Ramos (cell line): ENCODE data around the gene IRF4.

Experiments
- in situ Hi-C: fragments of 300-500 bp; cut with MboI; formaldehyde crosslinking; loops from one replicate; pipeline ENCODE4 v1.14.3; 2022; ENCODE audit warnings: low sequenced_read_pairs; ENCODE audit not compliant: unreplicated experiment

IRF4 gene

DNA sequence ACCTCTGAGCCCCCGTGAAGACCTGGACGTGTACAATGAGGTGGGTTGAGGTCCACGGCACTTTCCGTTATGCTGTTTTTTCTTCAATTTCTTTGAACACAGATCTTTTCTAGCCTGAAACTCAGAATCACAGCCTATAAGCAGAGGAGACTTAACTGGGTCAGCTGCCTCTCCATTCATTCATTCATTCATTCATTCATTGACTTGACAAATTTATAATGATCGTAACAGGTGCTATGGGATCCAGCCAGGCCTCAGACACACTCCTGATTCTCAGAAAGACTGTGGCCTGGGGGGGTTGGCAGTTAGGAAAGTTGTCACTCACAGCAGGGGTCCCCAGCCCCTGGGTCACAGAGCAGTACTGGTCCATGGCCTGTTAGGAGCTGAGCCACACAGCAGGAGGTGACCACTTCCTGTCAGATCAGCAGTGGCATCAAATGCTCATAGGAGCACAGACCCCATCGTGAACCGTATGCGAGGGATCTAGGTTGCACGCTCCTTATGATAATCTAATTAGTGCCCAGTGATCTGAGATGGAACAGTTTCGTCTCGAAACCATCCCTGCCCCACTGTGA is 38.6 kb upstream of the IRF4 start:
- in situ Hi-C loops: no loop called here

GRCh38 chr6:353642-354614 is 37.6 kb upstream of the IRF4 start:
- in situ Hi-C loops: no loop called here

DNA sequence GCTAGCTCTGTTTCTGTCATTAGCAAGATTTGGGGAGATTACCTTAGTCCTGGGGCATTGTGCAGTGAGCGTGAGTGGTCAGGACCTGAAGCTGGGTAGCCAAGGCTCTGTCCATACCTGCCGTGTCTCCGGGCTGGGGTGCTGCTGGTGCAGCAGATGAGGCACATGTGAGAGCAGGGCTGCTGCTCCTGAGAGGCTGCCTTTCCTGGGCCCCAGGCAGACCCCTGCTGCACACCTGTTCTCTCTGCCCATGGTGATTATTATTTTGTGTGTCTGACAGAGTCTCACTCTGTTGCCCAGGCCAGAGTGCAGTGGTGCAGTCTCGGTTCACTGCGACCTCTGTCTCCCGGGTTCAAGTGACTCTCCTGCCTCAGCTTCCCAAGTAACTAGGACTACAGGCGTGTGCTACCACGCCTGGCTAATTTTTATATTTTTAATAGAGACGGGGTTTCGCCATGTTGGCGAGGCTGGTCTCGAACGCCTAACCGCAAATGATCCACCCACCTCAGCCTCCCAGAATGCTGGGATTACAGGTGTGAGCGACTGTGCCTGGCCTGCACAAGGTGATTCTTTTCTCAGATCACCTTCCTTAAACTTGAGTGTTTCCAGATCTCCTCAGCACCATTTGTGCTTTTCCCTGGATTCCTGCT is 36.8 kb upstream of the IRF4 start:
- in situ Hi-C loops: no loop called here

DNA sequence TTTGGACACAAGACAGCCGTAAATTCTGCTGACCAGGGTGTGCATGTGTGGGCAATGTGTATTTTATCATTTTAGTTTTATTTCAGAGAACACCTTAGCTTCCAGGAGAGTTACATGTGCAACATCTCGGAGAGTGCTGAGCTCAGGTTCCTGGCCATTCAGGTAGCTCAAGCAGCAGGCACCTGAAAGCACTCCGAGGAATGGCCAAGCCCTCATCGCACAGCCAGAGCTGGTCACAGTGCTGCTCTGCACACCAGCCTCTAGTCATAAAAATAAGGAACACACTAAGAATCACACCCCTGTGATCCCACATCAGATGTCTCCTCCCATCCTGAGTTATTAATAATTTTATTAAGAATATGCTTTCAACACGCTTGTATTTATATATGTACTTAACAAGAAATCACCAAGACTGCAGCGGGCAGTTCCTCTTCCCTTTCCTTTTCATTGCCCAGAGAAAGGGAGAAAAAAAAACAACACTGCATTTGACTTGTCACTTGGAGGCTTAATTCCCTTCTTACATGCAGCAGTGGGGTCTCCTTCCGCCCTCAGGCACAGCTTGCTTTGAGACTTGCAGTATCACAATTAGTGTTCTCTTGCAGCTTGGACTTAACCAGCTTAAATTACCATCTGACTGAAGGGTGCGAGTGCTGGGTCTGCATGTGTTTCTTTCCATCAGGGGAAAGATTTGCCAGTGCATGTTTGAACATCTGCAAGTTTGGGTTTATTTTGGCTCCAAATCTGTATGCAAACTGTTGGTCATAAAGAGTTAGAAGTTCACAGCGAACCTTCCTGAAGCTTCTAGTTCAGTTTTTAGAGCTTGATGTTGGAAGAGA is 36.0 kb upstream of the IRF4 start:
- in situ Hi-C loops: no loop called here

DNA sequence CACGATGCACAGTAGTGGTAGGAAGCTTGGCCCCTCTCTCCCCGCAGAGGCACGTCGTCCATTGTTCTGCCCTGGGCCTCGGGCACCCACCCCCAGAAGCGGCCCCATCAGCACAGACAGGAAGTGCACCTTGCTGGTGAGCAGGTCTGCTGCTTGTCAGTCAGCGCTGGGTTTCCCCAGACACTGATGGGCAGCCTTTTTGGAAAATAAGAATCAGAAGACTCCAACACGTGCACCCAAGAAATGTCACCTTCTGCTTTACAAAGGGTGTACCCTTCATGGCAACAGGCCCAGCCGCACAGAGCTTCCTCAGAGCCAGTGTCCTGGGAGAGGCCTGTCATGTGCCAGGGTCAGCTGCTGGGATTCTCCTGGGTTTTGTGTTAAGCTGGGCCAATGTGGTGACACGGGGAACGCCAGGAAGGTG is 34.7 kb upstream of the IRF4 start:
- in situ Hi-C loops: no loop called here

GRCh38 chr6:357261-357790 is 34.2 kb upstream of the IRF4 start:
- in situ Hi-C loops: no loop called here

DNA sequence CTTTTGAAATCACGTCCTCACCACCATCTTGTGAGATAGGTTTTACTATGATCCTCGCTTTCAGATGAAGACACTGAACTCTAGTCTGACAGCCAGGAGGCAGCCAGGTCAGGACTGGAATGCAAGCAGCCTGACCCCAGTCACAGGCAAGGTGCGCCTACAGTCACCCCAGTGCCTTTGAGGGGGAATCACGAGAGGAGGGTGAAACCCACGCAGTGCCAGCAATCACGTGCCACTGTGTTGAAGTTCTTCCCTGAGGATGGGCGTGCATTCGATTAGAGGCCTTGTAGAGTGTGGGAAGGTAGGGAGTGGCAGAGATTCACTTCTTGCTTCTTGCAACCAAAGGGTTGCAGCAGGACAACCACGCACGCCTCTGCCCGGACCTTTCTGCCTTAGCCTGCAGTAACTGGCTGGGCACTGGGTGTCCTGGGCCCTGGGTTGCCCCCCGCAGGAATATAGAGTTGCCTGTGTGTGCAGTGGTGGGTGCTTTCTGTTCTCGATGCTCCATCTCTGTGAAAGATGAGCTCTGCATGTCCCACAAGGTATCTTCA is 33.7 kb upstream of the IRF4 start:
- in situ Hi-C loops: no loop called here

GRCh38 chr6:358432-358831 is 33.1 kb upstream of the IRF4 start:
- in situ Hi-C loops: no loop called here

DNA sequence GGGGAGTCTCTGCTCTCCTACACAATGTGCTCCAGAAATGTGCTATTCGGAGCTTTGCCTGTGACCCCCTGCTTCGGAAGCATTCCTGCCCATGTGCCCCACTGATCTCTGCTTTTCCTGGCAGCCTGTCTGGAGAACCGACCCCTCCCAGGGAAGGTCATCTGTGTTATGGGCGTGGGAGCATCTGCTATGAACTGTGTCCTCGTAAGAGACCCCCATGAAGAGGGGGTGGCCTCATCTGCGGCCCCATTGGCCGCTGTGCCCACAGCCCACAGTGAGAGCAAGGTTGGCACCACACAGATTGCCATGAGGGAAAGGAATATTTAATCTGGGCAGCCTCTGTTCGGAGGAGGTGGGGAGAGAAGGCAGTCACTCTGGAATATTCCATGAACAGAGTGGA is 32.7 kb upstream of the IRF4 start:
- in situ Hi-C loops: no loop called here

DNA sequence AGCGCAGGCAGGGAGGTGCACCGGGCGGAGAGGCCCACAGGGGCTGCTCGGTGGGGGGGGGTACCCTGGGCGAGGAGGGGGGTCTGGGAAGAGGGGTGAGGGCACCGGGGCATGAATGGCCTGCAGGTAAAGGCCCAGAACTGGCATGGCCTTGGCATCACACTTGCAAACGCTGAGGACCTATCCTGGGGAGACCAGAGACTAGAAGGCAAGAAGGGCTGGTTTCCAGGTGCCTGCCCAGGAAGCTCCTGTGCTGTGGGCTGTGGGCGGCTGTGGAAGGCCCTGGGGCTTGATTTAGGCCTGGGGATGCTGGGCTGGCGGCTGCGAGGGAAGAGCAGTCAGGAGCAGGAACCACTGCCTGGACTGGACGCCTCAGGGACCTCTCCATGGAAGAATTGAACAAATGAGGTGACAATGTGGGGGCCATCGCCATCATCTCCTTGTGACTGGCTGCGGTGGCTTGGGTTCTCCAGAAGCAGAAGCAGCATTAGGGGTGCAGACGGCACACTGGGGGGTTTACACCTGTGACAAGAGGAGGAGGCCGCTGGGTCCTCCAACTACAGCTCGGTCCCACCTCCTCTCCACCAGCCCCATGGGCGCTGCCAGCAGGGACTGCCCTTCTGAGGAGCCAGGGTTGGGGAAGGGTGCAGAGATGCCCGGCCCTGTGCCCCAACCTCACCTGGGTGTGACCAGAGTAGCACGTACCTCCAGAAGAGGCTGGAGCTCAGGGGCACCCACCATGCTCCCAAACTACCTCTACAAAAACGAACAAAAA is 32.1 kb upstream of the IRF4 start:
- in situ Hi-C loops: loop anchor here (5.0 kb wide), 1 partner anchor 62 kb away; no protein-coding TSS in a partner anchor

DNA sequence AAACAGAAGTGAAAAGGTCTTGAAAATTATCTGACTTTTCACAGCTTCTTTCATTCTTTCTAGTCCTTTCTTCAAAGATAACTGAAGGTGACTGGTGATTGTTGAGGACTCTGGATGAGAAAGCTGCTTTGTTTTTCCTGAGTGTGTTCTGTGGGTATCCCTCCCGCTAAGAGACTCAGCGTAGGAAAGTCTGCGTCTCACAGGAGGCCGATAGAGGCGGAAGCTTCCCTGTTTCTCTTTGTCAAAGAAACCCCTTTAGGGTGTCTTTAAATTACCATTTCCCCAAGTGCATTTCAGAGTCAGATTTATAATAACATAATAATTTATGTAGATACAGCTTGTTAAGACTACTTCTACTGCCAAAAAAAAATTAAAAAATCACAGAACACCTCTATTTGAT is 31.2 kb upstream of the IRF4 start:
- in situ Hi-C loops: loop anchor here (5.0 kb wide), 1 partner anchor 63 kb away; no protein-coding TSS in a partner anchor

DNA sequence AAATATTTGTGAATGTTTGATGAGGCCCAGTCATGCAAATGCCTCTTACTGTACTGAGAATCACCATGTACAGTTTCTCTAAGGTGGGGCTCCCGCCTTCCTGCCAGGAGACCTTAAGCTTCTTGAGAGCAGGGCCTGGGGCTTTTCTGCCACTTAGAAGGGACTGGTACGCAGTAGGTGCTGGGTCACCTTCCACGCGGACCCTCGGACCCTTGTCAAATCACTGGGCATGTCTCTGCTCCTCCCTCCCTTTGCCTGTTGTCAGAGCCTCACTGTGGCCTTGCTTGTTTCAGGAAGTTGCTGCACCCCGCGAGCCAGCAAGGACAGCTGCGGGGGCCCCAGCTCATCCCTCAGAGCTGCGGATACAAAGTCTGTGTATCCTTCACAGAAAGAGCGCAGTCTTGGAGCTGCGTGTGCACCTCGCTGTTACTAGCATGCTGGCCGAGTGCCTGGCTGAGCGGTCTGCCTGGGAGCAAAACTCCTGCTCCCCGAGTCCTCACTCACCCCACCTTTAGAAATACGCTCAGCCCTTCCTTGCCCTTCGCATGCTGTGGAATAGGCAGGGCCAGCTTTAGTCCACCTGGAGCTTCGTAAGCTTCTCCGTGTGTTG is 30.7 kb upstream of the IRF4 start:
- in situ Hi-C loops: loop anchor here (5.0 kb wide), 1 partner anchor 64 kb away; no protein-coding TSS in a partner anchor

- in situ Hi-C loops: loop anchor here (5.0 kb wide), 1 partner anchor 64 kb away; no protein-coding TSS in a partner anchor
Measured at GRCh38 chr6:361411-362132, 30.0 kb upstream of the IRF4 start.

DNA sequence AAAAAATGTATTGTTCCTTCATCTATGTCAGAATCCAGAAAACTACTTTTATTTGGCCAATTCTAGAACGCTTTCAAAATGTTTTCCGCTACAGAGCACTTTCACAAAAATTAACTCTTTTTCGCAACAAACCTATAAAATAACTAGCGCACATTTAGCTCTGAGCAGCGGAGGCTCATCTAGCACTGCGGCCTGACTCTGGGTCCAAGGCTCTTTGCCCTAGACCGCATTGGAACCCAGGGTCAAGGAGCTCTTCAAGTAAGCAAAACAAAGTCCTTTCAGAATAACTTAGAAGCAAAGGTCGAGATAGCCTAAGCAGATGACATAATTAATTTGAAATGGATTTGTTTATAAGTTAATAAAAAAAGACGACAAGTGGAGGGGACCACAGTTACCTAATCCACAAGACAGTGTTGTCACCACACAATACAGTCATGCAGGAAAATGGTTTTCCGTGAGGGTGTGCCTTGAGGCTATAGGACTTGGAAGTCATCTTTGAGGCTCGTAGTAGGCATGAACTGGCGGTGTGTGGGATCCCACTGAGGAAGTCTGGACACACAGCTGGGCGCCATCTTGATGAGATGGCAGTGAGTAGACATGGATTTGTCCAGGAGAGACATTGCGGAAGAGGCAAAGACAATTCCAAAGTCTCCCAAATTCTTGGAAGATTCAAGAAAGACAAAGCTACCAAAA is 29.2 kb upstream of the IRF4 start:
- in situ Hi-C loops: loop anchor here (5.0 kb wide), 1 partner anchor 65 kb away; no protein-coding TSS in a partner anchor

- in situ Hi-C loops: loop anchor here (5.0 kb wide), 1 partner anchor 66 kb away; no protein-coding TSS in a partner anchor
Measured at GRCh38 chr6:362924-363249, 28.7 kb upstream of the IRF4 start.

DNA sequence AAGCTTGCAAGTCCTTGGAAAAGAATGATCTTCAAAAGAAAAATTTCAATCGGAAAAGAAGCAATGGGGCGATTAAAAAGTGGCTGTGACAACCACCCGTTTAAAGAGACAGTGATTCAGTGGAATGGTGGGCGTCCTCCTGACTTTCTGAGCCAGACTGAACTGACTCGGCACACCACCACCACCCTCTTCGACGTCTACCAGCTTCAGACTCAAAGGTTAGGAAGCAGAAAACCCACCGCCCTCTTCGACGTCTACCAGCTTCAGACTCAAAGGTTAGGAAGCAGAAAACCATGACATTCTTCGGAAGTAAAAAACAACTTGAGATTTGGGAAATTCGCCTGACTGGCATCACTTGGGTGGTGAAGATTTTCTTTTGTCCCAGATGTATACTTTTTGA is 28.3 kb upstream of the IRF4 start:
- in situ Hi-C loops: loop anchor here (5.0 kb wide), 1 partner anchor 66 kb away; no protein-coding TSS in a partner anchor

GRCh38 chr6:363909-364308 is 27.6 kb upstream of the IRF4 start:
- in situ Hi-C loops: loop anchor here (5.0 kb wide), 1 partner anchor 67 kb away; no protein-coding TSS in a partner anchor
